ENCODE measurements around the gene NAALADL2. TPM values are rescaled to one million over a fixed set of nuclear protein-coding genes. Genes with fewer than 3 reads are reported as not detected.
A peak's percentile ranks its signal among the peaks of the same experiment; 100 is the strongest.

NAALADL2 gene
- total RNA-seq, 1 donor from 2014 or later, result 2.9 TPM

DNA sequence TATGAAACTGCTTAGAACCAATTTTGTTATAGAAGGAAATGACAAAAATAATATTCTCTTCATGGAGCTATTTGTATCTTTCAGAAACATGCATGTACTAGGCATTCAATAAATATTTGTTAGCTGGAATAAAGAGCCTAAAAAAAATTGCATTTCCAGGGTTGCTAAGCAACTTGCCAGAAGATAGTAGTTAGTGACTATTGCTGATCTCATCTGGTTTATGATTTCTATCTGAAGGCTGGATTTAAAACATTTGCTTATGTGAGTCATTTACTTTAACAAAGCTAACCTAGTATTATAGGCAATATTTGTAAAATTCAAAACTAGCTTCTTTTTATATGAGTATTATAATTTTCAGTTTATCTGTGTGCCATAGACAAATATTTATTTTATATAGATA lies 78.3 kb downstream of the NAALADL2 start:
- no peak for DNase-seq (ENCODE audit: low read depth)
- TF ChIP-seq CTCF (IDR thresholded peaks at IDR 0.05; ENCODE audit: insufficient read depth, low read length, poor library complexity, severe bottlenecking), result no peak
- no peaks in the 10 kb centered on the region for H3K27me3 ChIP-seq (ENCODE audit: control insufficient read depth, insufficient read depth, low read length)
- H3K36me3 ChIP-seq (ENCODE audit: control insufficient read depth, insufficient read depth, low read length), result no peaks in the 10 kb centered on the region
- H3K4me3 ChIP-seq (ENCODE audit: low read depth, low read length), result no peak overlapping the region

GRCh38 chr3:174938102-174938501 lies 79.0 kb downstream of the NAALADL2 start:
- DNase-seq (ENCODE audit: low read depth), result no peak
- no peak overlapping the region for H3K4me3 ChIP-seq (ENCODE audit: low read depth, low read length)
- no peak for TF ChIP-seq CTCF (IDR thresholded peaks at IDR 0.05; ENCODE audit: insufficient read depth, low read length, poor library complexity, severe bottlenecking)
- H3K36me3 ChIP-seq (ENCODE audit: control insufficient read depth, insufficient read depth, low read length), result no peaks in the 10 kb centered on the region
- H3K27me3 ChIP-seq (ENCODE audit: control insufficient read depth, insufficient read depth, low read length), result no peaks in the 10 kb centered on the region

DNA sequence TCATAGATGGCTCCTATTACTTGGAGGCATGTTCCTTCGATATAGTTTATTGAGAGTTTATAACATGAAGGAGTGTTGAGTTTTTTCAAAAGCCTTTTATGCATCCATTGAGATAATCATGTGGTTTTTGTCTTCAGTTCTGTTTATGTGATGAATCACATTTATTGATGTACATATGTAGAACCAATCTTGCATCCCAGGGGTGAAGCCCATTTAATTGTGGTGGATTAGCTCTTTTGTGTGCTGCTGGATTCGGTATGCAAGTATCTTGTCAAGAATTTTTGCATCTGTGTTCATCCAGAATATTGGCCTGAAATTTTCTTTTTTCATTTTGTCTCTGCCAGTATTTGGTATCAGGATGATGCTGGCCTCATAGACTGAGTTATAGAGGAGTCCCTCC lies 81.0 kb downstream of the NAALADL2 start:
- no peaks in the 10 kb centered on the region for H3K27me3 ChIP-seq (ENCODE audit: control insufficient read depth, insufficient read depth, low read length)
- H3K36me3 ChIP-seq (ENCODE audit: control insufficient read depth, insufficient read depth, low read length), result no peaks in the 10 kb centered on the region
- no peak for TF ChIP-seq CTCF (IDR thresholded peaks at IDR 0.05; ENCODE audit: insufficient read depth, low read length, poor library complexity, severe bottlenecking)
- no peak for DNase-seq (ENCODE audit: low read depth)
- no peak overlapping the region for H3K4me3 ChIP-seq (ENCODE audit: low read depth, low read length)

DNA sequence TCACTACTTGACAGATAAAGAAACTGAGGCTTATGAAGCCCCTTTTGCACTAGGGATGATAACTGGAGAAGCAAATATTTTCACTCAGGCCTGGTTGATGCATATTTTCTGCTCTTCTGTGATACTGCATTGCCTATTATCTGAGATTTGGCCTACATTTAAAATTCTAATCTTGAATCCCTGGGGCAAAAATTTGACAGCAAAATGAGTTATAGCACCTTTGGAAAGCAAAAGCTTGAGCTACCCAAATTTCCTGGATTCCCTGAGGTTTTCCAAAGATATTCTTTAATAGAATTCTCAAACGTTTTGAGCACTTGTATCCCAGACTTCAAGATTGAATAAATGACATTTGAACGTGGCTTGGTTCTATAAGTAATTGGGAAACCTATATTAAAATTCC lies 86.1 kb downstream of the NAALADL2 start:
- H3K4me3 ChIP-seq (ENCODE audit: low read depth, low read length), result no peak overlapping the region
- DNase-seq (ENCODE audit: low read depth), result no peak
- H3K27me3 ChIP-seq (ENCODE audit: control insufficient read depth, insufficient read depth, low read length), result no peaks in the 10 kb centered on the region
- H3K36me3 ChIP-seq (ENCODE audit: control insufficient read depth, insufficient read depth, low read length), result no peaks in the 10 kb centered on the region
- no peak for TF ChIP-seq CTCF (IDR thresholded peaks at IDR 0.05; ENCODE audit: insufficient read depth, low read length, poor library complexity, severe bottlenecking)

DNA sequence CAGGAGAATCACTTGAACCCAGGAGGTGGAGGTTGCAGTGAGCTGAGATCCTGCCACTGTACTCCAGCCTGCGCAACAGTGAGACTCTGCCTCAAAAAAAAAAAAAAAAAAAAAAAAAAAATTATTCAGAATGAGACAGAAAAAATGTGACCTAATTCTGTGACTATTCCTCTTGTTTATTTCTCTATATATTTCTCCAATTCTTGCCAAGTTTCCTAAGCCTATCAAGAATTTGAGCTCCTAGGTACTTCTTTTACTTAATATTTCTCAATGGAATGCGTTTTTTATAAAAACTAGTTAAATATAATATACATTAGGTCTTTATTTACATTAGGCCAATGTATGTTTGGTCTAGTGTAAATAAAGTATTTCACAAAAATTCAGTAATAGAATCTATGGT lies 86.8 kb downstream of the NAALADL2 start:
- no peak for TF ChIP-seq CTCF (IDR thresholded peaks at IDR 0.05; ENCODE audit: insufficient read depth, low read length, poor library complexity, severe bottlenecking)

DNA sequence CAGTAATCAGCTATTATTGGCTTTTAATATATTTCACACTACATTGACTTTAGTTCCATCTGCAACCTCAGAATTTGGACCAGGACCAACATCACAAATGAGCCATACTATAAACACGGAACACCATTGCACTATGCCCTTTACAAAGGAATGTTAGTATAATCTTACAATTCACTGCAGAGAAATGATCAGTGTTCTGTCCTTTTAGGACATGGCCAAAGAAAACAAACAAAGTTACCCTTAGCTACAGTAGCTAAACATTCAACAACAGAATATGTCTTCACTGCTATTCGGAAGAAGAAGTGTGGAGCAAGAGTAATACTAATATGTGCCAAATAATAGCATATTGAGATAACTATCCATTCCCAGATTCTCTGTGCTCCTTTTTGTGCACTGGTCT lies 90.4 kb downstream of the NAALADL2 start:
- DNase-seq (ENCODE audit: low read depth), result peak; percentile 21
- H3K4me3 ChIP-seq (ENCODE audit: low read depth, low read length), result no peak overlapping the region
- H3K36me3 ChIP-seq (ENCODE audit: control insufficient read depth, insufficient read depth, low read length), result no peaks in the 10 kb centered on the region
- H3K27me3 ChIP-seq (ENCODE audit: control insufficient read depth, insufficient read depth, low read length), result no peaks in the 10 kb centered on the region
- TF ChIP-seq CTCF (IDR thresholded peaks at IDR 0.05; ENCODE audit: insufficient read depth, low read length, poor library complexity, severe bottlenecking), result no peak

More for the DNA sequence above, 86.8 kb downstream of the NAALADL2 start:
- Histone ChIP-seq H3K27me3 (ENCODE audit: control insufficient read depth, insufficient read depth, low read length) (no peaks in the 10 kb centered on the region), H3K4me3 (ENCODE audit: low read depth, low read length) (no peak overlapping the region), H3K36me3 (ENCODE audit: control insufficient read depth, insufficient read depth, low read length) (no peaks in the 10 kb centered on the region)
- DNase-seq (ENCODE audit: low read depth), result no peak

Measured in kidney epithelial cell (primary cell).